ENCODE measurements around the gene LRFN3. TPM values are rescaled to one million over a fixed set of nuclear protein-coding genes. Genes with fewer than 3 reads are reported as not detected.

The LRFN3 gene
- total RNA-seq, 4 donors from 2014 or later = 6.7 to 18.5 (median 9.1) TPM

- H3K9me3 ChIP-seq = no peaks in the 10 kb centered on the region
- ATAC-seq = no peak
- peaks cover 0 to 21% (median 11%) of the 10 kb centered on the region in 3 donors for H3K4me1 ChIP-seq
- no peak overlapping the region for H3K27ac ChIP-seq
- peaks cover 50% of the 10 kb centered on the region for H3K27me3 ChIP-seq
- 83 to 89% methylated on average over 4 of the region's 4 CpGs for WGBS, 2 donors (ENCODE audit: low coverage in 1 of 2)
- no peaks in the 10 kb centered on the region for H3K36me3 ChIP-seq
- TF ChIP-seq EP300 (IDR thresholded peaks at IDR 0.05) (no peak), POLR2A (IDR thresholded peaks at IDR 0.05) (no peak), CTCF (IDR thresholded peaks at IDR 0.05) (no peak), POLR2AphosphoS5 (IDR thresholded peaks at IDR 0.05) (no peak)
- no peak overlapping the region for H3K4me3 ChIP-seq
Observed at GRCh38 chr19:35990156-35990555, 54.0 kb downstream of the LRFN3 start.

- ATAC-seq = no peak
- Histone ChIP-seq H3K36me3 (no peaks in the 10 kb centered on the region), H3K27ac (no peak overlapping the region), H3K4me3 (no peak overlapping the region), H3K9me3 (no peaks in the 10 kb centered on the region), H3K4me1 (peaks cover 0 to 29% (median 14%) of the 10 kb centered on the region in 3 donors), H3K27me3 (peaks cover 41% of the 10 kb centered on the region)
- TF ChIP-seq CTCF (IDR thresholded peaks at IDR 0.05) (no peak), POLR2A (IDR thresholded peaks at IDR 0.05) (no peak), EP300 (IDR thresholded peaks at IDR 0.05) (no peak), POLR2AphosphoS5 (IDR thresholded peaks at IDR 0.05) (no peak)
- 77 to 79% methylated on average over 7 to 9 of the region's 10 CpGs for WGBS, 2 donors (ENCODE audit: low coverage in 1 of 2)
Observed at GRCh38 chr19:35990771-35991730, 54.9 kb downstream of the LRFN3 start.

GRCh38 chr19:35991731-35992450 lies 55.7 kb downstream of the LRFN3 start:
- H3K4me3 ChIP-seq = no peak overlapping the region
- no peak for ATAC-seq
- WGBS, 2 donors (ENCODE audit: low coverage in 1 of 2) = 81% methylated on average over 6 of the region's 7 CpGs; no CpG with 5 or more reads in 1 of the 2 donors
- no peaks in the 10 kb centered on the region for H3K9me3 ChIP-seq
- peaks cover 0 to 33% (median 22%) of the 10 kb centered on the region in 3 donors for H3K4me1 ChIP-seq
- no peak overlapping the region for H3K27ac ChIP-seq
- H3K36me3 ChIP-seq = peaks cover 0 to 3% of the 10 kb centered on the region in 2 donors
- TF ChIP-seq POLR2A (IDR thresholded peaks at IDR 0.05) (no peak), CTCF (IDR thresholded peaks at IDR 0.05) (no peak), EP300 (IDR thresholded peaks at IDR 0.05) (no peak), POLR2AphosphoS5 (IDR thresholded peaks at IDR 0.05) (no peak)
- peaks cover 32% of the 10 kb centered on the region for H3K27me3 ChIP-seq

GRCh38 chr19:35992907-35993765 lies 57.0 kb downstream of the LRFN3 start:
- Histone ChIP-seq H3K9me3 (no peaks in the 10 kb centered on the region), H3K27me3 (peaks cover 20% of the 10 kb centered on the region), H3K4me1 (peaks cover 0 to 36% (median 19%) of the 10 kb centered on the region in 3 donors), H3K36me3 (peaks cover 0 to 15% of the 10 kb centered on the region in 2 donors), H3K4me3 (no peak overlapping the region), H3K27ac (no peak overlapping the region)
- WGBS, 2 donors (ENCODE audit: low coverage in 1 of 2) = 90 to 95% methylated on average over 6 of the region's 8 CpGs
- no peak for TF ChIP-seq POLR2A (IDR thresholded peaks at IDR 0.05)
- TF ChIP-seq POLR2AphosphoS5 (IDR thresholded peaks at IDR 0.05) = no peak
- TF ChIP-seq EP300 (IDR thresholded peaks at IDR 0.05) = no peak
- no peak for TF ChIP-seq CTCF (IDR thresholded peaks at IDR 0.05)
- no peak for ATAC-seq
